Kidney epithelial cell (primary cell): ENCODE results near the gene ADGRV1. TPM values are rescaled to one million over a fixed set of nuclear protein-coding genes. Genes with fewer than 3 reads are reported as not detected.

ENCODE experiments used
- DNase-seq: peaks from one replicate; pipeline ENCODE4 v3.0.0-alpha.2; 2010; ENCODE audit warnings: low read depth
- H3K27me3 ChIP-seq: 2 replicates; pipeline ENCODE4 v1.6.0; 2011; ENCODE audit warnings: low read length; ENCODE audit not compliant: control insufficient read depth, insufficient read depth
- H3K36me3 ChIP-seq: 2 replicates; pipeline ENCODE4 v1.5.1; 2011; ENCODE audit warnings: low read length; ENCODE audit not compliant: control insufficient read depth, insufficient read depth
- H3K4me3 ChIP-seq: 2 replicates; pipeline ENCODE4 v1.5.1; 2011; ENCODE audit warnings: low read depth, mild to moderate bottlenecking, control low read depth, low read length
- total RNA-seq: library from RNA; depleted of rRNA; stranded (reverse); fragments of >200 nt; gene quantifications from 2 replicates; pipeline ENCODE4 v1.2.3, GENCODE V29; 2015
- TF ChIP-seq, protein P1 (sequence below): IDR thresholded peaks from 2 replicates; pipeline ENCODE4 v1.5.1; 2011; ENCODE audit warnings: mild to moderate bottlenecking, moderate library complexity, low read length, control low read depth, inconsistent platforms; ENCODE audit not compliant: insufficient read depth, poor library complexity, severe bottlenecking

ADGRV1 gene
- total RNA-seq, 1 donor from 2014 or later = 3.5 TPM

- no peak for DNase-seq
- TF ChIP-seq, protein P1, sequence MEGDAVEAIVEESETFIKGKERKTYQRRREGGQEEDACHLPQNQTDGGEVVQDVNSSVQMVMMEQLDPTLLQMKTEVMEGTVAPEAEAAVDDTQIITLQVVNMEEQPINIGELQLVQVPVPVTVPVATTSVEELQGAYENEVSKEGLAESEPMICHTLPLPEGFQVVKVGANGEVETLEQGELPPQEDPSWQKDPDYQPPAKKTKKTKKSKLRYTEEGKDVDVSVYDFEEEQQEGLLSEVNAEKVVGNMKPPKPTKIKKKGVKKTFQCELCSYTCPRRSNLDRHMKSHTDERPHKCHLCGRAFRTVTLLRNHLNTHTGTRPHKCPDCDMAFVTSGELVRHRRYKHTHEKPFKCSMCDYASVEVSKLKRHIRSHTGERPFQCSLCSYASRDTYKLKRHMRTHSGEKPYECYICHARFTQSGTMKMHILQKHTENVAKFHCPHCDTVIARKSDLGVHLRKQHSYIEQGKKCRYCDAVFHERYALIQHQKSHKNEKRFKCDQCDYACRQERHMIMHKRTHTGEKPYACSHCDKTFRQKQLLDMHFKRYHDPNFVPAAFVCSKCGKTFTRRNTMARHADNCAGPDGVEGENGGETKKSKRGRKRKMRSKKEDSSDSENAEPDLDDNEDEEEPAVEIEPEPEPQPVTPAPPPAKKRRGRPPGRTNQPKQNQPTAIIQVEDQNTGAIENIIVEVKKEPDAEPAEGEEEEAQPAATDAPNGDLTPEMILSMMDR = no peak
- no peaks in the 10 kb centered on the region for H3K36me3 ChIP-seq
- no peak overlapping the region for H3K4me3 ChIP-seq
- H3K27me3 ChIP-seq = no peaks in the 10 kb centered on the region
Measured at GRCh38 chr5:91133183-91133582, 574.6 kb downstream of the ADGRV1 start.

- Histone ChIP-seq H3K4me3 (no peak overlapping the region), H3K27me3 (no peaks in the 10 kb centered on the region), H3K36me3 (no peaks in the 10 kb centered on the region)
- TF ChIP-seq, protein P1 = no peak
- DNase-seq = no peak
Measured at GRCh38 chr5:91135475-91136248, 577.1 kb downstream of the ADGRV1 start.

- DNase-seq = peak; percentile 86
- TF ChIP-seq, protein P1 = no peak
- Histone ChIP-seq H3K27me3 (no peaks in the 10 kb centered on the region), H3K4me3 (no peak overlapping the region), H3K36me3 (no peaks in the 10 kb centered on the region)
Measured at GRCh38 chr5:91136271-91136670, 577.7 kb downstream of the ADGRV1 start.

- Histone ChIP-seq H3K27me3 (no peaks in the 10 kb centered on the region), H3K4me3 (no peak overlapping the region), H3K36me3 (no peaks in the 10 kb centered on the region)
- TF ChIP-seq, protein P1 = no peak
- no peak for DNase-seq
Measured at GRCh38 chr5:91137647-91138046, 579.0 kb downstream of the ADGRV1 start.

DNA sequence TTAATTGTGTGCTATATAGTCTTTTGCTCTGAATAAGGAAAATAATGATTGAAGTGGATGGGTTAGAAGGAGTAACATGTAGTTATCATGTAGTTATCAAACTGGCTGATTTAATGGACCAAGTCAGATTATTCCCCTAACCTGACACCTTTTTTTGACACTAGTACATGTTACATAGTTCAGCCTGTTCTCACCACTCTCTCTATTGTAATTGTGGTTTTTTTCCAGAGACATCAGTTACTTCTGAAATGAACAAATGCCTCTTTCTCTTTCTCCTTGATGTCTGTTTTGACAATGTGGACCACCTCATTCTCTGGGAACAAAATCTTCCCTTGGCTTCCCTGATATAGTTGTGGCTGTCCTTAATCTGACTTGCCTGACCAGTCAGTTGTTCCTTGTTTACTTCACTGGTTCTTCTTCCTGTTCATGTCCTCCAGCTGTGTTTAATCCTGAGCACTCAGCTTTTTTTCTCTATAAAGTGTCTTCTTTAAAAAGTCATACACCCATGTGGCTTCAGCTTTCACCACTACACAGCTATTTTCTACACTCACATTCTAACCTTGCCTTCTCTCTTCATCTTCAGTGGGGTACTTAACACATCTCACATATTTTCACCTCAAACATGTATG is 581.1 kb downstream of the ADGRV1 start:
- TF ChIP-seq, protein P1 = no peak
- DNase-seq = no peak
- Histone ChIP-seq H3K36me3 (no peaks in the 10 kb centered on the region), H3K27me3 (no peaks in the 10 kb centered on the region), H3K4me3 (no peak overlapping the region)
